K562 (cell line): Measurements from ENCODE around the gene PIK3C2G. TPM values are rescaled to one million over a fixed set of nuclear protein-coding genes. Genes with fewer than 3 reads are reported as not detected.

Source experiments
- ATAC-seq: fragments of 200-7000 bp; cut with Tn5 transposase; 3 replicates; pipeline ENCODE4 v1.9.1; 2020; ENCODE audit warnings: moderate library complexity
- BruUV-seq: library from RNA; stranded (reverse); fragments of 400-500 nt; replicated peaks from 2 replicates; lab custom pipeline; 2021; lab: Mats Ljungman, UMichigan
- CTCF ChIA-PET: fragments of 300-600 bp; formaldehyde crosslinking; extraction: SDS; loops from one replicate; lab custom pipeline; 2021; ENCODE audit warnings: low intra/inter-chr PET ratio; lab: Yijun Ruan, JAX
- POLR2A ChIA-PET: fragments of 300-600, 350-650 bp; sonication (Branson Sonifier 250); formaldehyde crosslinking; extraction: SDS; loops from one replicate; lab custom pipeline; 2021; ENCODE audit warnings: antibody characterized with exemption, inconsistent platforms; lab: Yijun Ruan, JAX
- DNase-seq, 4 experiments: peaks; one replicate each; pipeline versions ENCODE4 v3.0.0 to v3.0.0-alpha.2; 2011 to 2018; ENCODE audit warnings: low spot score in 3 of 4, mixed read lengths in 3 of 4; ENCODE audit errors: extremely low read depth in 1 of 4
- FAIRE-seq: peaks from 2 replicates; lab custom pipeline; 2011; peaks lifted over from hg19 to GRCh38; lab: Jason Lieb, UNC
- H2AFZ ChIP-seq: 2 replicates; pipeline ENCODE4 v1.6.0; 2011; ENCODE audit warnings: low read depth, low read length, control low read depth, inconsistent platforms
- H3K27ac ChIP-seq: fragments of 200-600 bp; 3 replicates; pipeline ENCODE4 v1.8.0; 2011; ENCODE audit warnings: low read depth, mild to moderate bottlenecking, control low read depth, inconsistent platforms, low read length, moderate library complexity, mixed read lengths; ENCODE audit errors: extremely low read depth
- H3K27me3 ChIP-seq, 2 experiments: fragments of 300-600 bp in 1 of 2; 2 replicates in 1 of 2; 3 replicates in 1 of 2; pipeline versions ENCODE4 v1.6.0 to v1.8.0; 2011; ENCODE audit warnings: inconsistent platforms in 2 of 2, low read length in 2 of 2, mild to moderate bottlenecking in 1 of 2, mixed read lengths in 1 of 2, moderate library complexity in 1 of 2; ENCODE audit not compliant: control insufficient read depth in 2 of 2, insufficient read depth in 2 of 2
- H3K36me3 ChIP-seq: fragments of 300-600 bp; 3 replicates; pipeline ENCODE4 v1.8.0; 2011; ENCODE audit warnings: mild to moderate bottlenecking, low read length, inconsistent platforms; ENCODE audit not compliant: control insufficient read depth, insufficient read depth
- H3K4me1 ChIP-seq, 2 experiments: fragments of 200-600 bp in 1 of 2; replicated peaks in 1 of 2; 2 replicates in 1 of 2; 3 replicates in 1 of 2; pipeline versions ENCODE4 v1.5.1 to v1.8.0; 2011; ENCODE audit warnings: inconsistent platforms in 2 of 2, low read length in 2 of 2, mild to moderate bottlenecking in 1 of 2, mixed read lengths in 1 of 2, moderate library complexity in 1 of 2; ENCODE audit not compliant: control insufficient read depth in 2 of 2, insufficient read depth in 2 of 2
- H3K4me2 ChIP-seq: 2 replicates; pipeline ENCODE4 v1.6.1; 2011; ENCODE audit warnings: low read length, control low read depth, inconsistent platforms, mixed read lengths; ENCODE audit not compliant: insufficient read depth
- H3K4me3 ChIP-seq: fragments of 200-600 bp; sonication (generic), shearing (Covaris generic); 2 replicates; pipeline ENCODE4 v1.5.1; 2016; ENCODE audit warnings: control low read depth, inconsistent platforms
- H3K79me2 ChIP-seq: fragments of 200-600 bp; 3 replicates; pipeline ENCODE4 v1.8.0; 2011; ENCODE audit warnings: low read length, inconsistent platforms; ENCODE audit not compliant: control insufficient read depth, insufficient read depth
- H3K9ac ChIP-seq, 2 experiments: 2 replicates each; pipeline versions ENCODE4 v1.6.0 to v1.6.1; 2011; ENCODE audit warnings: low read depth in 2 of 2, low read length in 2 of 2, control low read depth in 1 of 2, inconsistent platforms in 1 of 2, mild to moderate bottlenecking in 1 of 2, mixed read lengths in 1 of 2; ENCODE audit not compliant: insufficient read depth in 1 of 2
- H3K9me1 ChIP-seq: one replicate; pipeline ENCODE4 v1.6.0; 2011; ENCODE audit warnings: inconsistent platforms, mild to moderate bottlenecking, low read length, moderate library complexity; ENCODE audit not compliant: control insufficient read depth, insufficient read depth
- H3K9me3 ChIP-seq: replicated peaks from 2 replicates; pipeline ENCODE4 v1.5.1; 2011; ENCODE audit warnings: low read depth, low read length, inconsistent platforms; ENCODE audit not compliant: control insufficient read depth, insufficient read depth
- H4K20me1 ChIP-seq: replicated peaks from 2 replicates; pipeline ENCODE4 v1.6.1; 2011; ENCODE audit warnings: low read length, inconsistent platforms, mixed read lengths; ENCODE audit not compliant: control insufficient read depth, insufficient read depth
- CREB3L1 ChIP-seq: fragments of 450-650 bp; IDR thresholded peaks from 2 replicates; pipeline ENCODE4 v1.6.1; 2014; ENCODE audit warnings: low read depth, mild to moderate bottlenecking, moderate library complexity, borderline replicate concordance
- PHF21A ChIP-seq: fragments of 450-650 bp; IDR thresholded peaks from 2 replicates; pipeline ENCODE4 v1.6.1; 2017; ENCODE audit warnings: low read depth, borderline replicate concordance
- RBBP5 ChIP-seq: fragments of 200-600 bp; sonication (generic); IDR thresholded peaks from 2 replicates; pipeline ENCODE4 v1.6.1; 2012; ENCODE audit warnings: borderline replicate concordance, mild to moderate bottlenecking, low read length, control low read depth, inconsistent platforms; ENCODE audit not compliant: insufficient read depth, poor library complexity, severe bottlenecking
- TRIM24 ChIP-seq, 2 experiments: fragments of 450-650 bp; IDR thresholded peaks; 2 replicates each; pipeline ENCODE4 v1.6.1; 2016
- USF2 ChIP-seq: sonication (generic); formaldehyde crosslinking; IDR thresholded peaks from 2 replicates; pipeline ENCODE4 v1.5.0; 2020; ENCODE audit warnings: missing genetic modification reagents
- ZNF174 ChIP-seq: fragments of 250-450 bp; sonication (Bioruptor Pico); IDR thresholded peaks from 2 replicates; pipeline ENCODE4 v1.4.0; 2020; ENCODE audit warnings: mild to moderate bottlenecking
- ZNF586 ChIP-seq: fragments of 450-650 bp; formaldehyde crosslinking; conservative IDR thresholded peaks from 2 replicates; pipeline ENCODE4 v1.4.0; 2020; ENCODE audit warnings: mild to moderate bottlenecking, moderate library complexity
- WGBS: fragments of 100-300 bp; shearing (Covaris generic); methylation state at CpG from one replicate; pipeline ENCODE4 v1.1.6; 2016; ENCODE audit warnings: low coverage, mixed read lengths; ENCODE audit not compliant: insufficient coverage; ENCODE audit errors: missing lambda C conversion rate; 5-methylcytosine and 5-hydroxymethylcytosine counted together
- in situ Hi-C: fragments of 300-500 bp; cut with MboI; formaldehyde crosslinking; loops from 4 replicates; pipeline ENCODE4 v1.15.0; 2018; ENCODE audit warnings: inconsistent platforms, mixed read lengths
- intact Hi-C: fragments of 100-400 bp; cut with micrococcal nuclease; formaldehyde crosslinking; loops from 2 replicates; pipeline ENCODE4 v1.14.2; 2022
- polyA plus RNA-seq, 8 experiments: library from polyadenylated mRNA; depleted of rRNA in 4 of 8; stranded (reverse) in 5 of 8; unstranded in 3 of 8; fragments of >200 nt; fragmentation: Nextera tagmentation in 2 of 8; fragmentation: Illumina TruSeq in 1 of 8; extraction: Ambion mirVana in 2 of 8; extraction: Trizol in 1 of 8; gene quantifications; 2 replicates each; pipeline versions ENCODE4 v1.2.1 to v1.2.3, GENCODE V29; 2011 to 2014; ENCODE audit warnings: inconsistent platforms in 1 of 8, missing spikeins in 1 of 8
- total RNA-seq, 7 experiments: library from RNA; depleted of rRNA in 6 of 7; stranded (reverse); fragments of >200 nt in 6 of 7; fragmentation: Illumina TruSeq in 2 of 7; extraction: Trizol in 2 of 7; gene quantifications; 2 replicates each; pipeline versions ENCODE4 v1.2.1 to v1.2.3, GENCODE V29; 2011 to 2021; ENCODE audit warnings: low replicate concordance in 1 of 7

Gene PIK3C2G
- total and polyA plus RNA-seq, 9 of the 15 experiments (the other 6 are each of a cell fraction or from before 2014, with no cell fraction given): not detected

- no peaks in the 10 kb centered on the region for H3K9me3 ChIP-seq
- no peak for DNase-seq
- H3K4me2 ChIP-seq: no peak overlapping the region
- intact Hi-C loops (no loop called here), in situ Hi-C loops (no loop called here)
- POLR2A ChIA-PET: no interaction called here
- ATAC-seq: no peak
- H3K9ac ChIP-seq: no peak overlapping the region
- no peak for FAIRE-seq
- no TSS peak for BruUV-seq
- WGBS: 0% methylated on average over 1 of the region's 1 CpG
- no peaks in the 10 kb centered on the region for H4K20me1 ChIP-seq
- H3K27me3 ChIP-seq: no peaks in the 10 kb centered on the region
- no peaks in the 10 kb centered on the region for H3K36me3 ChIP-seq
- no peak overlapping the region for H3K27ac ChIP-seq
- no peak for TF ChIP-seq USF2 (CRISPR knock-in tag)
- no peak for TF ChIP-seq CREB3L1
- no peak for TF ChIP-seq TRIM24 (IDR thresholded peaks at IDR 0.05)
- no peak for TF ChIP-seq PHF21A
- no peak for TF ChIP-seq ZNF586 (CRISPR knock-in tag)
- no peak for TF ChIP-seq ZNF174 (CRISPR knock-in tag)
- TF ChIP-seq RBBP5: no peak
- H3K4me1 ChIP-seq: no peaks in the 10 kb centered on the region
- no peak overlapping the region for H2AFZ ChIP-seq
- no peak overlapping the region for H3K4me3 ChIP-seq
- H3K9me1 ChIP-seq: no peaks in the 10 kb centered on the region
- H3K79me2 ChIP-seq: no peaks in the 10 kb centered on the region
- CTCF ChIA-PET: no interaction called here
Measured at GRCh38 chr12:18280728-18281127, 19.4 kb downstream of the PIK3C2G start.
